SK-N-SH treated with all-trans-retinoic acid at 6 μM for 48 hours (cell line): ENCODE data around the gene ADCY5.

ENCODE experiments used
- ARNTL ChIP-seq: fragments of 450-650 bp; formaldehyde crosslinking; IDR thresholded peaks from 2 replicates; pipeline ENCODE4 v1.5.0; 2020; ENCODE audit warnings: low read depth, mild to moderate bottlenecking, moderate library complexity, borderline replicate concordance
- ESRRG ChIP-seq: fragments of 250-450 bp; sonication (Bioruptor Pico); IDR thresholded peaks from 2 replicates; pipeline ENCODE4 v1.6.1; 2021; ENCODE audit warnings: mild to moderate bottlenecking
- GLIS3 ChIP-seq: fragments of 250-450 bp; sonication (Bioruptor Pico); IDR thresholded peaks from 2 replicates; pipeline ENCODE4 v1.5.0; 2020; ENCODE audit warnings: mild to moderate bottlenecking, moderate library complexity
- ISL1 ChIP-seq: fragments of 250-450 bp; sonication (Bioruptor Pico); IDR thresholded peaks from 2 replicates; pipeline ENCODE4 v2.1.2; 2022; ENCODE audit warnings: mild to moderate bottlenecking, moderate library complexity
- SNAI2 ChIP-seq: fragments of 250-450 bp; sonication (Bioruptor Pico); IDR thresholded peaks from 2 replicates; pipeline ENCODE4 v1.5.0; 2020; ENCODE audit warnings: mild to moderate bottlenecking, moderate library complexity
- ZNF8 ChIP-seq: fragments of 450-650 bp; formaldehyde crosslinking; IDR thresholded peaks from 2 replicates; pipeline ENCODE4 v1.5.0; 2020; ENCODE audit warnings: mild to moderate bottlenecking, moderate library complexity

DNA sequence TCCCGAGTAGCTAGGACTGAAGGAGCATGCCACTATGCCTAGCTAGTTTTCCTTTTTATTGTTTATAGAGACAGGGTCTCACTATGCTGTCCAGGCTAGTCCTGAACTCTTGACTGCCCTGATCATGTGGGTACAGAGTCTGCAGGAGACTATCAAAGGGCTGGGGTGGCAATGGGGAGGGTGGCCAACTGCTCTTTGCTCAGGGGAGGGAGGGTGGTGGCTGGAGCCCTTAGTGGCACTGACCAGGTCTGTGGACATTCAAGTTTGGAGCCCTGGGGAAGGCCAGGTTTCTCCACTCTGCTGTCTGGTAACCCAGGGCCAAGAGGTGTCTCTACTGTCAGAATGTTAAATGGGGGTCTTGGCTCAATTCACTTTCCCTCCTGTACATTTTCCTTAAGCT, 125.1 kb downstream of the ADCY5 start:
- TF ChIP-seq ZNF8 (CRISPR knock-in tag) (no peak), ESRRG (CRISPR knock-in tag) (no peak), ISL1 (CRISPR knock-in tag) (no peak), GLIS3 (CRISPR knock-in tag) (no peak), SNAI2 (CRISPR knock-in tag) (no peak), ARNTL (CRISPR knock-in tag) (no peak)
